Neural cell (in vitro differentiated cells): Measurements from ENCODE around the gene GJE1. TPM values are rescaled to one million over a fixed set of nuclear protein-coding genes. Genes with fewer than 3 reads are reported as not detected.

Source experiments
- H2AFZ ChIP-seq: fragments of 200-600, 300-800 bp; sonication (generic), shearing (Covaris generic); 2 replicates; pipeline ENCODE4 v1.6.0; 2014; ENCODE audit warnings: low read depth, mild to moderate bottlenecking, antibody characterized with exemption, low read length, moderate library complexity
- H3F3A ChIP-seq: fragments of 200-600 bp; shearing (Covaris generic); 2 replicates; pipeline ENCODE4 v1.6.1; 2016; ENCODE audit warnings: mild to moderate bottlenecking, moderate library complexity, mixed read lengths, antibody characterized with exemption, low read length; ENCODE audit not compliant: insufficient read depth, poor library complexity, severe bottlenecking
- H3K27ac ChIP-seq: fragments of 200-600, 300-800 bp; sonication (generic), shearing (Covaris generic); 2 replicates; pipeline ENCODE4 v1.5.1; 2014; ENCODE audit warnings: mild to moderate bottlenecking, low read length, moderate library complexity
- H3K27me3 ChIP-seq: fragments of 300-800, 200-600 bp; sonication (generic), shearing (Covaris generic); 2 replicates; pipeline ENCODE4 v1.6.0; 2014; ENCODE audit warnings: mild to moderate bottlenecking, low read depth, low read length, moderate library complexity; ENCODE audit not compliant: insufficient read depth
- H3K36me3 ChIP-seq: fragments of 300-800, 200-600 bp; sonication (generic), shearing (Covaris generic); 2 replicates; pipeline ENCODE4 v1.5.1; 2014; ENCODE audit warnings: mild to moderate bottlenecking, antibody characterized with exemption, low read length, moderate library complexity; ENCODE audit not compliant: insufficient read depth
- H3K4me2 ChIP-seq: fragments of 300-800, 200-600 bp; sonication (generic), shearing (Covaris generic); 2 replicates; pipeline ENCODE4 v1.6.0; 2014; ENCODE audit warnings: mild to moderate bottlenecking, low read length
- H3K4me3 ChIP-seq: fragments of 300-800, 200-600 bp; sonication (generic), shearing (Covaris generic); 2 replicates; pipeline ENCODE4 v1.5.1; 2014; ENCODE audit warnings: mild to moderate bottlenecking, low read length, moderate library complexity
- H3K79me2 ChIP-seq: fragments of 200-600 bp; shearing (Covaris generic); replicated peaks from 2 replicates; pipeline ENCODE4 v1.6.0; 2014; ENCODE audit warnings: mild to moderate bottlenecking, low read length, moderate library complexity; ENCODE audit not compliant: insufficient read depth
- H3K9ac ChIP-seq: fragments of 300-800, 200-600 bp; sonication (generic), shearing (Covaris generic); 2 replicates; pipeline ENCODE4 v1.6.1; 2016; ENCODE audit warnings: mild to moderate bottlenecking, low read length, mixed read lengths
- H3K9me2 ChIP-seq: fragments of 200-600 bp; shearing (Covaris generic); 2 replicates; pipeline ENCODE4 v1.6.1; 2016; ENCODE audit warnings: mild to moderate bottlenecking, low read length, mixed read lengths; ENCODE audit not compliant: insufficient read depth
- H3K9me3 ChIP-seq: fragments of 200-600, 300-800 bp; sonication (generic), shearing (Covaris generic); 2 replicates; pipeline ENCODE4 v1.6.1; 2016; ENCODE audit warnings: mild to moderate bottlenecking, mixed run types, low read length, moderate library complexity, mixed read lengths
- H4K20me1 ChIP-seq: fragments of 200-600 bp; shearing (Covaris generic); 2 replicates; pipeline ENCODE4 v1.6.1; 2016; ENCODE audit warnings: mild to moderate bottlenecking, mixed run types; ENCODE audit not compliant: insufficient read depth
- CTCF ChIP-seq: fragments of 450-650 bp; IDR thresholded peaks from 2 replicates; pipeline ENCODE4 v1.5.1; 2014; ENCODE audit warnings: antibody characterized with exemption, mild to moderate bottlenecking, moderate library complexity; ENCODE audit not compliant: poor library complexity, severe bottlenecking
- EP300 ChIP-seq: fragments of 450-650 bp; conservative IDR thresholded peaks from 2 replicates; pipeline ENCODE4 v1.6.1; 2014; ENCODE audit warnings: antibody characterized with exemption, mild to moderate bottlenecking, moderate library complexity; ENCODE audit not compliant: poor library complexity, severe bottlenecking
- EZH2 ChIP-seq: fragments of 200-600, 300-800 bp; shearing (Covaris generic), sonication (generic); IDR thresholded peaks from 2 replicates; pipeline ENCODE4 v1.6.1; 2014; ENCODE audit warnings: antibody characterized with exemption, low read length, borderline replicate concordance, mild to moderate bottlenecking; ENCODE audit not compliant: insufficient read depth, poor library complexity, severe bottlenecking
- MXI1 ChIP-seq: fragments of 450-650 bp; conservative IDR thresholded peaks from 2 replicates; pipeline ENCODE4 v1.6.1; 2014; ENCODE audit warnings: antibody characterized with exemption, mild to moderate bottlenecking; ENCODE audit not compliant: poor library complexity, severe bottlenecking
- POLR2AphosphoS5 ChIP-seq: IDR thresholded peaks from 2 replicates; pipeline ENCODE4 v1.6.1; 2012
- RAD21 ChIP-seq: fragments of 450-650 bp; conservative IDR thresholded peaks from 2 replicates; pipeline ENCODE4 v1.6.1; 2014; ENCODE audit warnings: antibody characterized with exemption, mild to moderate bottlenecking, moderate library complexity
- REST ChIP-seq: IDR thresholded peaks from 2 replicates; pipeline ENCODE4 v1.6.1; 2012; ENCODE audit warnings: borderline replicate concordance
- SMC3 ChIP-seq: fragments of 450-650 bp; conservative IDR thresholded peaks from 2 replicates; pipeline ENCODE4 v1.6.1; 2014; ENCODE audit warnings: antibody characterized with exemption, mild to moderate bottlenecking, moderate library complexity; ENCODE audit not compliant: poor library complexity
- TAF1 ChIP-seq: IDR thresholded peaks from 2 replicates; pipeline ENCODE4 v1.6.1; 2012; ENCODE audit warnings: low read depth
- polyA plus RNA-seq: library from polyadenylated mRNA; depleted of rRNA; stranded (reverse); fragments of >200 nt; gene quantifications from 2 replicates; pipeline ENCODE4 v1.2.3, GENCODE V29; 2014

Gene GJE1
- polyA plus RNA-seq, 1 donor from 2014 or later, result not detected

GRCh38 chr6:142182004-142182403 is 49.3 kb downstream of the GJE1 start:
- no peaks in the 10 kb centered on the region for H3K9me3 ChIP-seq
- H3K4me2 ChIP-seq, result no peak overlapping the region
- no peaks in the 10 kb centered on the region for H3K27me3 ChIP-seq
- H3K4me3 ChIP-seq, result no peak overlapping the region
- no peaks in the 10 kb centered on the region for H3K79me2 ChIP-seq
- H3K27ac ChIP-seq, result no peak overlapping the region
- no peaks in the 10 kb centered on the region for H3F3A ChIP-seq
- no peak for TF ChIP-seq POLR2AphosphoS5
- no peak for TF ChIP-seq EZH2
- no peak for TF ChIP-seq MXI1
- TF ChIP-seq CTCF, result no peak
- no peak for TF ChIP-seq RAD21
- no peak for TF ChIP-seq SMC3
- no peak for TF ChIP-seq EP300
- no peak for TF ChIP-seq TAF1
- no peak for TF ChIP-seq REST
- no peaks in the 10 kb centered on the region for H4K20me1 ChIP-seq
- no peak overlapping the region for H3K9ac ChIP-seq
- no peak overlapping the region for H2AFZ ChIP-seq
- no peaks in the 10 kb centered on the region for H3K36me3 ChIP-seq
- H3K9me2 ChIP-seq, result no peaks in the 10 kb centered on the region

GRCh38 chr6:142183351-142183750 is 50.6 kb downstream of the GJE1 start:
- Histone ChIP-seq H4K20me1 (no peaks in the 10 kb centered on the region), H3F3A (no peaks in the 10 kb centered on the region), H3K9me3 (no peaks in the 10 kb centered on the region), H2AFZ (no peak overlapping the region), H3K27me3 (no peaks in the 10 kb centered on the region), H3K4me2 (no peak overlapping the region), H3K36me3 (no peaks in the 10 kb centered on the region), H3K4me3 (no peak overlapping the region), H3K79me2 (no peaks in the 10 kb centered on the region), H3K9ac (no peak overlapping the region), H3K9me2 (no peaks in the 10 kb centered on the region), H3K27ac (no peak overlapping the region)
- TF ChIP-seq REST (no peak), EZH2 (no peak), EP300 (no peak), MXI1 (no peak), SMC3 (no peak), CTCF (no peak), POLR2AphosphoS5 (no peak), RAD21 (no peak)
